AG09309 (cell line): ENCODE results near the gene ELN.
A peak's percentile ranks its signal among the peaks of the same experiment; 100 is the strongest.

Experiments used
- DNase-seq: peaks from one replicate; pipeline ENCODE4 v3.0.0-alpha.2; 2010; ENCODE audit warnings: low read depth
- H3K4me3 ChIP-seq: 2 replicates; pipeline ENCODE4 v1.5.1; 2011; ENCODE audit warnings: mild to moderate bottlenecking, low read depth, low read length, moderate library complexity; ENCODE audit not compliant: control insufficient read depth
- CTCF ChIP-seq: IDR thresholded peaks from 2 replicates; pipeline ENCODE4 v1.5.1; 2011; ENCODE audit warnings: mild to moderate bottlenecking, low read depth, low read length, inconsistent platforms; ENCODE audit not compliant: insufficient read depth, control insufficient read depth; ENCODE audit errors: missing control alignments

Gene ELN

GRCh38 chr7:73992101-73992562 lies 35.8 kb upstream of the ELN start:
- DNase-seq = peak; percentile 74
- H3K4me3 ChIP-seq = no peak overlapping the region
- TF ChIP-seq CTCF = no peak

- no peak for DNase-seq
- no peak for TF ChIP-seq CTCF
- H3K4me3 ChIP-seq = no peak overlapping the region
Measured at GRCh38 chr7:73994023-73994422, 34.0 kb upstream of the ELN start.

- H3K4me3 ChIP-seq = no peak overlapping the region
- no peak for DNase-seq
- no peak for TF ChIP-seq CTCF
Measured at GRCh38 chr7:73994761-73995160, 33.2 kb upstream of the ELN start.

- H3K4me3 ChIP-seq = no peak overlapping the region
- TF ChIP-seq CTCF = no peak
- peak; percentile 54 for DNase-seq
Measured at GRCh38 chr7:73995330-73995729, 32.6 kb upstream of the ELN start.

- DNase-seq = no peak
- no peak overlapping the region for H3K4me3 ChIP-seq
- no peak for TF ChIP-seq CTCF
Measured at GRCh38 chr7:73995821-73996511, 32.0 kb upstream of the ELN start.

GRCh38 chr7:73997056-73997455 lies 30.9 kb upstream of the ELN start:
- no peak overlapping the region for H3K4me3 ChIP-seq
- no peak for DNase-seq
- no peak for TF ChIP-seq CTCF
